ENCODE data around the gene BDKRB2. TPM values are rescaled to one million over a fixed set of nuclear protein-coding genes. Genes with fewer than 3 reads are reported as not detected.

The BDKRB2 gene
- polyA plus RNA-seq, 1 donor from 2014 or later, result not detected

- no peak overlapping the region for H3K27ac ChIP-seq (ENCODE audit: low read length)
Observed at GRCh38 chr14:96206461-96206860, 1.8 kb downstream of the BDKRB2 start.

DNA sequence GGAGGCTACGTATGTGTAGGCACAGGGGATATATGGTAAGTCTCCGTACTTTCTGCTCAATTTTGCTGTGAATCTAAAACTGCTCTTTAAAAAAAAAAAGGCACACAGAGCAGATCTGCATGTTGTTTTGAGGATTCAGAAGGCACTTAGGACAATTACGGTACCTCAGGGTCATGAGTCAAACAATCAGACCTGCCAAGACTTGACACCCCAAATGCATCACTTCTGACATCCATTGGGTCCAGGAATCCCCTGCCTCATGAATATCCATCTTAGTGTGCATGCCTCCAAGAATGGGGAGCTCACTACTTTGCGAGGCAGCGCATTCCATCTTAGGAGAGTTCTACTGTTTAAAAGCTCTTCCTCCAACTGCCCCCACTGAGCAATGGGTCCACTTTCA lies 3.0 kb downstream of the BDKRB2 start:
- Histone ChIP-seq H3K27me3 (ENCODE audit: insufficient read depth, low read depth, low read length) (peaks cover 5% of the 10 kb centered on the region), H3K9ac (ENCODE audit: low read length) (no peak overlapping the region), H3F3A (ENCODE audit: insufficient read depth, low read length, poor library complexity, severe bottlenecking) (no peaks in the 10 kb centered on the region), H3K4me3 (ENCODE audit: low read length) (no peak overlapping the region), H3K9me3 (ENCODE audit: low read length) (no peaks in the 10 kb centered on the region), H3K79me2 (replicated peaks; ENCODE audit: insufficient read depth, low read length) (no peaks in the 10 kb centered on the region), H3K36me3 (ENCODE audit: insufficient read depth, low read length) (no peaks in the 10 kb centered on the region), H3K9me2 (ENCODE audit: insufficient read depth, low read length) (no peaks in the 10 kb centered on the region), H2AFZ (ENCODE audit: low read depth, low read length) (no peak overlapping the region), H3K27ac (ENCODE audit: low read length) (no peak overlapping the region), H3K4me2 (ENCODE audit: low read length) (no peak overlapping the region), H4K20me1 (ENCODE audit: insufficient read depth) (no peaks in the 10 kb centered on the region)
- no peak for TF ChIP-seq SMC3 (conservative IDR thresholded peaks at IDR 0.05; ENCODE audit: poor library complexity)
- TF ChIP-seq REST (IDR thresholded peaks at IDR 0.05; ENCODE audit: borderline replicate concordance), result no peak
- TF ChIP-seq CTCF (IDR thresholded peaks at IDR 0.05; ENCODE audit: poor library complexity, severe bottlenecking), result no peak
- no peak for TF ChIP-seq MXI1 (conservative IDR thresholded peaks at IDR 0.05; ENCODE audit: poor library complexity, severe bottlenecking)
- TF ChIP-seq EP300 (conservative IDR thresholded peaks at IDR 0.05; ENCODE audit: poor library complexity, severe bottlenecking), result no peak
- TF ChIP-seq RAD21 (conservative IDR thresholded peaks at IDR 0.05), result no peak
- no peak for TF ChIP-seq TAF1 (IDR thresholded peaks at IDR 0.05; ENCODE audit: low read depth)

More at GRCh38 chr14:96206461-96206860, 1.8 kb downstream of the BDKRB2 start:
- H3K4me3 ChIP-seq (ENCODE audit: low read length), result no peak overlapping the region
- H3K27me3 ChIP-seq (ENCODE audit: insufficient read depth, low read depth, low read length), result peaks cover 5% of the 10 kb centered on the region
- no peak overlapping the region for H3K4me2 ChIP-seq (ENCODE audit: low read length)
- no peaks in the 10 kb centered on the region for H4K20me1 ChIP-seq (ENCODE audit: insufficient read depth)
- no peak overlapping the region for H2AFZ ChIP-seq (ENCODE audit: low read depth, low read length)
- no peaks in the 10 kb centered on the region for H3K9me3 ChIP-seq (ENCODE audit: low read length)
- H3K36me3 ChIP-seq (ENCODE audit: insufficient read depth, low read length), result no peaks in the 10 kb centered on the region
- H3K79me2 ChIP-seq (replicated peaks; ENCODE audit: insufficient read depth, low read length), result no peaks in the 10 kb centered on the region
- H3F3A ChIP-seq (ENCODE audit: insufficient read depth, low read length, poor library complexity, severe bottlenecking), result no peaks in the 10 kb centered on the region
- TF ChIP-seq EZH2 (IDR thresholded peaks at IDR 0.05; ENCODE audit: borderline replicate concordance, insufficient read depth, low read length, poor library complexity, severe bottlenecking), result no peak
- TF ChIP-seq RAD21 (conservative IDR thresholded peaks at IDR 0.05), result no peak
- TF ChIP-seq EP300 (conservative IDR thresholded peaks at IDR 0.05; ENCODE audit: poor library complexity, severe bottlenecking), result no peak
- TF ChIP-seq MXI1 (conservative IDR thresholded peaks at IDR 0.05; ENCODE audit: poor library complexity, severe bottlenecking), result no peak
- TF ChIP-seq SMC3 (conservative IDR thresholded peaks at IDR 0.05; ENCODE audit: poor library complexity), result no peak
- no peak for TF ChIP-seq CTCF (IDR thresholded peaks at IDR 0.05; ENCODE audit: poor library complexity, severe bottlenecking)
- TF ChIP-seq POLR2AphosphoS5 (IDR thresholded peaks at IDR 0.05), result no peak
- TF ChIP-seq REST (IDR thresholded peaks at IDR 0.05; ENCODE audit: borderline replicate concordance), result no peak
- no peak for TF ChIP-seq TAF1 (IDR thresholded peaks at IDR 0.05; ENCODE audit: low read depth)
- no peak overlapping the region for H3K9ac ChIP-seq (ENCODE audit: low read length)
- H3K9me2 ChIP-seq (ENCODE audit: insufficient read depth, low read length), result no peaks in the 10 kb centered on the region
